GM10847 (cell line): Measurements from ENCODE around the gene ICAM4.

Source experiments
- POLR2A ChIP-seq: IDR thresholded peaks from 2 replicates; pipeline ENCODE4 v1.6.1; 2011; ENCODE audit not compliant: insufficient read length; ENCODE audit errors: extremely low read depth

Gene ICAM4

GRCh38 chr19:10299545-10300458 lies 13.0 kb downstream of the ICAM4 start:
- no peak for TF ChIP-seq POLR2A

GRCh38 chr19:10305139-10305806 lies 18.5 kb downstream of the ICAM4 start:
- TF ChIP-seq POLR2A: no peak

- TF ChIP-seq POLR2A: no peak
These were observed 19.6 kb downstream of the ICAM4 start for GRCh38 chr19:10306327-10306726.

GRCh38 chr19:10309423-10309822 lies 22.7 kb downstream of the ICAM4 start, which contains the start of gene ZGLP1:
TSS of gene ZGLP1 (minus strand) at chr19:10309815.
- TF ChIP-seq POLR2A: no peak

- TF ChIP-seq POLR2A: peak; percentile 72
These were observed 28.8 kb downstream of the ICAM4 start, which contains the start of gene FDX2 for GRCh38 chr19:10315335-10316214. TSS of gene FDX2 (minus strand) at chr19:10316015. CDS start at chr19:10315996, 19 bp downstream.

GRCh38 chr19:10316229-10317044 lies 29.7 kb downstream of the ICAM4 start:
- no peak for TF ChIP-seq POLR2A

GRCh38 chr19:10317045-10317856 lies 30.5 kb downstream of the ICAM4 start:
- TF ChIP-seq POLR2A: no peak

- no peak for TF ChIP-seq POLR2A
These were observed 31.2 kb downstream of the ICAM4 start for GRCh38 chr19:10317857-10318462.

GRCh38 chr19:10318807-10319682 lies 32.3 kb downstream of the ICAM4 start:
- TF ChIP-seq POLR2A: no peak

GRCh38 chr19:10320602-10321416 lies 34.1 kb downstream of the ICAM4 start:
- no peak for TF ChIP-seq POLR2A

GRCh38 chr19:10321417-10321797 lies 34.7 kb downstream of the ICAM4 start:
- no peak for TF ChIP-seq POLR2A
